ENCODE data around the gene RDH12.
"Not testable (repeated sequence)": the region's sequence is repeated elsewhere in the genome, so short reads cannot be mapped to it uniquely, and the experiment has no call there.

Gene RDH12

GRCh38 chr14:67701492-67701891, at the start of gene RDH12:
RDH12 (plus strand) TSS chr14:67701886; CDS start chr14:67722643, 20,757 bp downstream.
- in situ Hi-C loops (cut with HindIII; ENCODE audit: low sequenced_read_pairs), result not testable (repeated sequence)

GRCh38 chr14:67652189-67652588, 49.5 kb upstream of the RDH12 start:
- in situ Hi-C loops (cut with HindIII; ENCODE audit: low sequenced_read_pairs), result loop anchor here (10.0 kb wide), 1 partner anchor 67 kb away; no protein-coding TSS in a partner anchor

DNA sequence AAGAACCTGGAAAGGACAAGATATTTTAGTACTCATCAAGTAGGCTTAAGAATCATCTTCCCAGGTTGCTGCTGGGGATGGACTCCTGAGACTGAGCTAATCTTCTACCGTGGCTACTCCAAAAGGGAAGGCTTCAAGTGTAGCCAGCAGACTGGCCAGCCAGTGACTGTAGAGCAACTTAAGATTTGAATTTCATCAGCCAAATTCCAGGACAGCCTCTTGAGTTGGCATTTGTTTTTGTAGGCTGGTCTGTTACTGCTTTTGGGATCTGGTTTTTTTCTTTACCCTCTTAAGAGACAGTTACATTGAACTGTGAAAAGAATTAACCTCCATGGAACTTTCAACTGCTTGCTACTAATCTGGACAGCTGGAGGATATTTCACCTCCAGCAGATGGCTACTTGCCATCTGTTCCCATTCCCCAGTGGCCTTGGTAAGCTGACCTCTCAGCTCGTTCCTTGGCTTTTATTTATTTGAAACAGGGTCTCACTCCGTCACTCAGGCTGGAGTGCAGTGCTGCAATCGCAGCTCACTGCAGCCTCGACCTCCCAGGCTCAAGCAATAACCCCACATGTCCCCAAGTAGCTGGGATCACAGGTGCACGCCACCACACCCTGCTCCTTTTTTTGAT, 47.9 kb upstream of the RDH12 start:
- in situ Hi-C loops (cut with HindIII; ENCODE audit: low sequenced_read_pairs), result loop anchor here (10.0 kb wide), 1 partner anchor 69 kb away; no protein-coding TSS in a partner anchor

GRCh38 chr14:67663633-67664032, 38.1 kb upstream of the RDH12 start:
- in situ Hi-C loops (cut with HindIII; ENCODE audit: low sequenced_read_pairs), result no loop called here

GRCh38 chr14:67665868-67666267, 35.8 kb upstream of the RDH12 start:
- in situ Hi-C loops (cut with HindIII; ENCODE audit: low sequenced_read_pairs), result no loop called here

DNA sequence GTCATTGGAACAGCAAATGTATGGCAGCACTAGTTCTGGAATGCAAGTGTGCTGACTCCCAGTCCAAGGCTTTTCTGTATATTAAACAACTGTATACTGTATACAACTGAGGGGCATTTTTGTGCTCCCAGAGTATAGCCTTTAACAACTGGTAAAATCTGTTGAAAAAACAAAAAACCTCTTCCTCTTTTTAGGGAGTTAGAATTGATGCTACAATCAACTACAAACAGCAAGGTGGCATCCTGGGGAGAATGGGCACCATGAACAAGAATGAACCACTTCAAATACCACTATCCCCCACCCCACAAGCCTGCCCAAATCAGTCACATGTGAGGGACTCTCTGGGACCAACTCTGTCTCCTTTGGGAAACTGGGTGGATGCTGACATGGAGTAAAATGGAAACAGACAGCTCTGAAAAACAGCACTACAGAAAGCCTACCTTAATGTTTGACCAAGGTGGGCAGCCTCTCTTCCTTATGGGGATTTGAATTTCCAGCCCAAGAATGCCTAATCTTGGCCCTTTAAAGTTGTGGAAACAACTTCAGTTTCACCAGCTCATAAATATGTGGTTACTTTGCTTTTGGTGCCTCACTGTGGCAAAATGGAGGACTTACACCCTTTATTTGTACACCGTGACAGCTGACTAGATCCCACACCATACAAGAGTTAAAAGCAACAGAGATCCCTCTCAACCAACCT, 34.8 kb upstream of the RDH12 start:
- in situ Hi-C loops (cut with HindIII; ENCODE audit: low sequenced_read_pairs), result no loop called here

DNA sequence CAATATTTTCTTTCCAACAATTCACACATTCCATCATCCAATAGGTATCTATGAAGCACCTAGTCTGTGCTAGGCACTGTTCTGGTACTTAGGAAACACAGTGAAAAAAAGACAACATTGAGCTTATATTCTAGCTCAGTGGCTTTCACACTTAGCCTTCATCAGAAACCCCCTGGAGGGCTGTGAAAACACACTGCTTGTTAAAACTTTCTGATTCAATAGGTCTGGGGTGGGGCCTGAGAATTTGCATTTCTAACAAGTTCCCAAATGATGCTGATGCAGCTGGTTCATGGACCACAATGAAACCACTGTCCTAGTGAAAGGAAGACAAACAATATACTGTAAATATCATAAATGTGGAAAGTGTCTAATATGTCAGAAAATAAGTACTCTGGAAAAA, 33.1 kb upstream of the RDH12 start:
- in situ Hi-C loops (cut with HindIII; ENCODE audit: low sequenced_read_pairs), result no loop called here

- in situ Hi-C loops (cut with HindIII; ENCODE audit: low sequenced_read_pairs), result no loop called here
Measured at GRCh38 chr14:67673451-67673850, 28.2 kb upstream of the RDH12 start.

GRCh38 chr14:67674139-67674479, 27.6 kb upstream of the RDH12 start:
- in situ Hi-C loops (cut with HindIII; ENCODE audit: low sequenced_read_pairs), result no loop called here

DNA sequence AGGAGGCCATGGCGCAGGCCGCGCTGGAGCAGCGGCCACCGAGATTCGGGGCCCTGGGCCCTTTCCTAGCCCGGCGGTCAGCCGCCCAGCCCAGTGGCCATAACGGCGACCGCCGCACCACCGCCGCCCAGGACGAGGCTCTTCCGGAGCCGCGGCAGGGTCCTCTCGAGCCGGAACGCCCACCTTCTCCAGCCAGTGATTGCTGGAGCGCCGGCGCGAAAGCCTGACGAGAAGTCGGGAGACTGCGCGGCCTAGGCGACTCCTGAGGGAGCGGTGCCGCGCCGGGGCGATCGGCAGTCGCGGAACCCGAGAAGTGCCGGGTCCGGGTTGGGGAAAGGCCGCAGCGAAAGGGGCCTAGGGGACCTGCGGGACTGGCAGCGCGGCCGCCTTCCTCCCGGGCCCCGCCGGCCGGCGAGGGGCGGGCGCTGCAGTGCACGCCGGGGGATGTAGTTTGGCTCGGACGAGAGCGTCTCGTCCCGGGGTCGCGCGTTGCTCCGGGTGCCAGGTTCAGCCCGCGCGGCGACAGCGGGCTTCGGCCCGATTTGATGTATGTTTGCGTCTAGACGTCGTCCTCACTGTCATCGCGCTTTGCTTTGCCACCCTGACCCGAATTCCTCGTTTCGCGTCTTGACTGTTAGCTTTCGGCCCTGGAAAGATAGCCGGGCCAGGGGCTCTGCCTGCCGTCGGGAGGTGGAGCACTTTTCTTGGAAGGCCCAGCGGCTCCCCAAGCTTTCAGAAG, 27.0 kb upstream of the RDH12 start, which contains the start of gene VTI1B:
VTI1B (minus strand) TSS at position 153 of the 739 bp plus-strand sequence; CDS start at position 10, 143 bp downstream.
- in situ Hi-C loops (cut with HindIII; ENCODE audit: low sequenced_read_pairs), result no loop called here

- in situ Hi-C loops (cut with HindIII; ENCODE audit: low sequenced_read_pairs), result no loop called here
Measured at GRCh38 chr14:67675219-67675582, 26.5 kb upstream of the RDH12 start.

DNA sequence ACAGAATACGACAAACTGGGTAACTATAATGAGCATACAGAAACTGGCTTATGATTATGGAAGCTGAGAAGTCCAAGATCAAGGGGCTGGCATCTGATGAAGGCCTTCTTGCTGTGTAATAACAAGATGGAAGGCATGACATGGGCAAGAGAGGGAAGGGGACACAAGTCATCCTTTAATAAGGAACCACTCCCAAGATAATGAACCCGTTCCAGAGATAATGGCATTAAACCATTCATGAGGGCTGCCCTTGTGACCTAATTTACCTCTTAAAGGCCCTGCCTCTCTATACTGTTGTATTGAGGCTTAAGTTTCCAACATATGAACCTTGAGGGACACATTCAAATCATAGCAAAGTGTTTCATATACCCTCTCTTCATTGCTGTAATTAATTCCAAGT, 22.7 kb upstream of the RDH12 start:
- in situ Hi-C loops (cut with HindIII; ENCODE audit: low sequenced_read_pairs), result no loop called here

DNA sequence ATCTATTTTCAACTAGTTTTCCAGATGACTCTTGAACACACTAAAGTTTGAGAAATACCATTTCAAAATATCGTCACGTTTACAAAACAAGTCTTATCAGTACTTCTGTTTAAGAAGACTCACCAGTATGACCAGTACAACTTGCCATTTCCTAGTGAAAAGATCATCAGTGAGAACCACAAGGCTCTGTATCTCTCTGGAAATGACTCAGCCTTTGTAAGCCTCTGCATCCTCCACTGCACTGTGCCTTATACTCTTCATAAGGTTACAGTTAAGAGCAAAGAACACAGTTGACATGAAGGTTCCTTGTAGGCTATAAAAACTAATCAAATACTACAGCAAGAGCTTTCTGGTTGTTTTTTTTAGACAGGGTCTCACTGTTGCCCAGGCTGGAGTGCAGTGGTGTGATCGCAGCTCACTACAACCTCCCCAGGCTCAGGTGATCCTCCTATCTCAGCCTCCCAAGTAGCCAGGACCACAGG, 21.5 kb upstream of the RDH12 start:
- in situ Hi-C loops (cut with HindIII; ENCODE audit: low sequenced_read_pairs), result no loop called here

- in situ Hi-C loops (cut with HindIII; ENCODE audit: low sequenced_read_pairs), result no loop called here
Measured at GRCh38 chr14:67680941-67681340, 20.7 kb upstream of the RDH12 start.

- in situ Hi-C loops (cut with HindIII; ENCODE audit: low sequenced_read_pairs), result no loop called here
Measured at GRCh38 chr14:67683842-67684241, 17.8 kb upstream of the RDH12 start.

- in situ Hi-C loops (cut with HindIII; ENCODE audit: low sequenced_read_pairs), result no loop called here
Measured at GRCh38 chr14:67690011-67690410, 11.7 kb upstream of the RDH12 start.

- in situ Hi-C loops (cut with HindIII; ENCODE audit: low sequenced_read_pairs), result no loop called here
Measured at GRCh38 chr14:67694791-67695393, 6.8 kb upstream of the RDH12 start.

GRCh38 chr14:67695394-67695949, 6.2 kb upstream of the RDH12 start, which contains the start of gene RDH11:
RDH11 (minus strand) TSS chr14:67695764; CDS start chr14:67695703, 61 bp downstream.
- in situ Hi-C loops (cut with HindIII; ENCODE audit: low sequenced_read_pairs), result no loop called here

GRCh38 chr14:67697006-67697405, 4.7 kb upstream of the RDH12 start:
- in situ Hi-C loops (cut with HindIII; ENCODE audit: low sequenced_read_pairs), result no loop called here

GRCh38 chr14:67698179-67698578, 3.5 kb upstream of the RDH12 start:
- in situ Hi-C loops (cut with HindIII; ENCODE audit: low sequenced_read_pairs), result no loop called here

- in situ Hi-C loops (cut with HindIII; ENCODE audit: low sequenced_read_pairs), result no loop called here
Measured at GRCh38 chr14:67703997-67704396, 2.3 kb downstream of the RDH12 start.

Data from endothelial cell of hepatic sinusoid (primary cell).